Retina (tissue), 1 donor: ENCODE data around the gene PCDH11X.
"Not testable (repeated sequence)": the region's sequence is repeated elsewhere in the genome, so short reads cannot be mapped to it uniquely, and the experiment has no call there.

ENCODE experiments used
- DNase-seq: peaks from one replicate; pipeline ENCODE4 v3.0.0-alpha.2; 2016

The PCDH11X gene, protein sequence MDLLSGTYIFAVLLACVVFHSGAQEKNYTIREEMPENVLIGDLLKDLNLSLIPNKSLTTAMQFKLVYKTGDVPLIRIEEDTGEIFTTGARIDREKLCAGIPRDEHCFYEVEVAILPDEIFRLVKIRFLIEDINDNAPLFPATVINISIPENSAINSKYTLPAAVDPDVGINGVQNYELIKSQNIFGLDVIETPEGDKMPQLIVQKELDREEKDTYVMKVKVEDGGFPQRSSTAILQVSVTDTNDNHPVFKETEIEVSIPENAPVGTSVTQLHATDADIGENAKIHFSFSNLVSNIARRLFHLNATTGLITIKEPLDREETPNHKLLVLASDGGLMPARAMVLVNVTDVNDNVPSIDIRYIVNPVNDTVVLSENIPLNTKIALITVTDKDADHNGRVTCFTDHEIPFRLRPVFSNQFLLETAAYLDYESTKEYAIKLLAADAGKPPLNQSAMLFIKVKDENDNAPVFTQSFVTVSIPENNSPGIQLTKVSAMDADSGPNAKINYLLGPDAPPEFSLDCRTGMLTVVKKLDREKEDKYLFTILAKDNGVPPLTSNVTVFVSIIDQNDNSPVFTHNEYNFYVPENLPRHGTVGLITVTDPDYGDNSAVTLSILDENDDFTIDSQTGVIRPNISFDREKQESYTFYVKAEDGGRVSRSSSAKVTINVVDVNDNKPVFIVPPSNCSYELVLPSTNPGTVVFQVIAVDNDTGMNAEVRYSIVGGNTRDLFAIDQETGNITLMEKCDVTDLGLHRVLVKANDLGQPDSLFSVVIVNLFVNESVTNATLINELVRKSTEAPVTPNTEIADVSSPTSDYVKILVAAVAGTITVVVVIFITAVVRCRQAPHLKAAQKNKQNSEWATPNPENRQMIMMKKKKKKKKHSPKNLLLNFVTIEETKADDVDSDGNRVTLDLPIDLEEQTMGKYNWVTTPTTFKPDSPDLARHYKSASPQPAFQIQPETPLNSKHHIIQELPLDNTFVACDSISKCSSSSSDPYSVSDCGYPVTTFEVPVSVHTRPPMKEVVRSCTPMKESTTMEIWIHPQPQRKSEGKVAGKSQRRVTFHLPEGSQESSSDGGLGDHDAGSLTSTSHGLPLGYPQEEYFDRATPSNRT (N-terminal part only)

DNA sequence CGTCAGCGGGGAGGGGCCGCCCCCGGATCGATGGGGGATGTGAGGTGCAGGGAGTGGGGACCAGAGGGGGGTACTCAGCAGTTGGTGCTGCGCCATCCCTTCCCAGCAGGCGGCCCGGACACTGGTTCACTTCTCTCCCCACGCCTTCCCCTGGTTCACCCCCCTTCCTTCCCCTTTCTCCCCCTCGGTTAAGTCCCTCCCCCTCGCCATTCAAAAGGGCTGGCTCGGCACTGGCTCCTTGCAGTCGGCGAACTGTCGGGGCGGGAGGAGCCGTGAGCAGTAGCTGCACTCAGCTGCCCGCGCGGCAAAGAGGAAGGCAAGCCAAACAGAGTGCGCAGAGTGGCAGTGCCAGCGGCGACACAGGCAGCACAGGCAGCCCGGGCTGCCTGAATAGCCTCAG is at the start of gene PCDH11X:
Gene PCDH11X (plus strand): TSS at position 241 of the 400 bp plus-strand sequence. CDS start 56,130 bp downstream, outside the sequence.
- peak; percentile 70 for DNase-seq

DNA sequence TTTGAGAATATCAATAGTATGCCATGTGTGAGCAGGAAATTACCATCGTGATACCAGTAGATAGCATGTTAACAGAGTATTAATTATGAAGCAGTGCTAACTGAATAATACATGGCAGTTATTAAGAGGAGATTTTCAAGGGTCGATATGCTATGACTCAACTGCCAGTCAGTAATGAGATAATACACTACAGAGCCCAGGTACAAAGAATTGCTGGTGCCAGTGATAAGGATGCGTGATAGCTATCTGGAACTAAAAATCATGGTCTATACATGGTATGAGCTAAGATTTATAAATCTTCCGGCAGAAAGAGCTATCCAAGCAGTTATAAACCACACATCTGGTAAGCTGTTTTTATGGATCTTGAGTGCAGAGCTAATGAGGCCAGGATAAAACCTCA is 31.7 kb upstream of the PCDH11X start:
- not testable (repeated sequence) for DNase-seq

DNA sequence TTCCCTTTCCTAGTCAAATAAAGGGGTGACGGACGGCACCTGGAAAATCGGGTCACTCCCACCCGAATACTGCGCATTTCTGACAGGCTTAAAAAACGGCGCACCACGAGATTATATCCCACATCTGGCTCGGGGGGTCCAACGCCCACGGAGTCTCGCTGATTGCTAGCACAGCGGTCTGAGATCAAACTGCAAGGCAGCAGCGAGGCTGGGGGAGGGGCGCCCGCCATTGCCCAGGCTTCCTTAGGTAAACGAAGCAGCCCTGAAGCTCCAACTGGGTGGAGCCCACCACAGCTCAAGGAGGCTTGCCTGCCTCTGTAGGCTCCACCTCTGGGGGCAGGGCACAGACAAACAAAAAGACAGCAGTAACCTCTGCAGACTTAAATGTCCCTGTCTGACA is 26.2 kb upstream of the PCDH11X start:
- not testable (repeated sequence) for DNase-seq

DNA sequence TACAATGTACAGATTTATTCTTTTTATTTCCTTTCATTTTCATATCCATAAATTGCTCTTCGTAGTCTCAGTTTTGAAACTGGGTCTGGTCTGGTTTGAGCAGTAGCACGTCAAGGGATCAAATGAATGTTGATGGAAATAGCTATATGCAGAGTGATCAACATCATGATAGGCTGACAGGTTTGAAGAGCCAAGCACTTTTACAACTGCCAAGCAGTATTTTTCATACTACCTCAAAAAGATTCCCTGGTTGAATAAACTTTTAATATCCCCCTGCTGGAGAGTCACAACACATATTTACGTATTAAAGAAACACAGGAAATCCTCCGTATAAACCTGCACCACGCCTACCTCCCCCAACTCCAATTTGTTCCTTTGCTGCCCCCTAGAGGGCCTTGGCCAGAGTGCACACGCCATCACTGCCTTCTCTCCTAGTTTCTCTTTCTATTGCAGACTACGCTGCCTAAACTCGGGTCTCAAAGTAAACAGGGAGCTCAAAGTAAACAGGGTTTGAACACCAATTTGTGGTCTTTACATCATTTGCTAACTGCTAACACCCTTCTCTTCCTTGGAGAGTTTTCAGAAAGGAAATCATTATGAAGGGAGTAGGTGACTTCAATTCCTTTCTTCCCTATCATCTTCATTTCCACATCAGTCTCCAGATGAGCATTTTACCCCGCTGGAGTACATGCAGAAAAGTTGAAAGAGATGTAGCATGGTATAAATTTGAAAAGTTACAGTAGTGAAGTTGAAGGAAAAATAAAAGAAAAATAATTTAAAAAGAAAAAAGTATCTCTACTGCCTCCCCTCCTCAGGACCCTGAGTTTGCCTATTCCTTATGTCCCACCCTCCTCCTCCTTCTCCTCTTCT is 8.3 kb upstream of the PCDH11X start:
- not testable (repeated sequence) for DNase-seq

DNA sequence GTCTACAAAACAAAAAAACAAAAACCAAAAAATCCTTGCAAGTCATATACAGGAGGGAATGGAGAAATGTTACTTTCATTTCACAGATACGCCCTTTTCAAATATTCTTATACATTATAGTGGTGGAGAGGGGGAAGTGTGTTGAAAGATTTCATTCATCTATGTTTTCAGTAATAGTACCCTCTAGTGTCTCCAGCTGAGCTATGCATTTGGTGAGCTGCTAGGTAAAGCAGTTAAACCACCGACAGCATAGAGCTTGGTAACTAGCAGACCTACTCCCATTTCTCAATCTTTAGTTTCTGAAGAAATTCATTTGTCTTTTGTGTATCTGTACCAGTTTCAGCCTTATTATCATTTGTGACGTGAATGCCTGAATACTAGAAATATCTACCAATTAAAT is 5.2 kb upstream of the PCDH11X start:
- not testable (repeated sequence) for DNase-seq

DNA sequence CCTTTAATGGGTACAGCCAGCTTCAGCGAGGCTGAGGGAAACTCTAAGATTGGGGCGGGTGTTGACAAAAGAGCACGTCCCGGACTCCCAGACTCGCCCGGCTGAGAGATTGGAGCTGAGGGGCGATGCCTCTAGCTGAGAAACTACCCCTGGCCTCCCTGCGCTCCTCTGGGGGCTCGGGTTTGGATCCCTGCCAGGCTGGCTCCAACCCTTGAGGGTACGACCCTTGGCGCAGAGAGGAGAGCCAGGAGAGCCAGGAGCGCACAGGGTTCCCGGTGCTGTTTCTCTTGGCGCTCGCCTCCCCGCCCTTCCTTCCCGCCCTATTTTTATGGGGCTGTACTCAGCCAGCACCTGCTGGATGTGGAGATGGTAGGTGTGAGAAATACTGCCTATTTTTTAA is 833 bp downstream of the PCDH11X start:
- peak; percentile 43 for DNase-seq

DNA sequence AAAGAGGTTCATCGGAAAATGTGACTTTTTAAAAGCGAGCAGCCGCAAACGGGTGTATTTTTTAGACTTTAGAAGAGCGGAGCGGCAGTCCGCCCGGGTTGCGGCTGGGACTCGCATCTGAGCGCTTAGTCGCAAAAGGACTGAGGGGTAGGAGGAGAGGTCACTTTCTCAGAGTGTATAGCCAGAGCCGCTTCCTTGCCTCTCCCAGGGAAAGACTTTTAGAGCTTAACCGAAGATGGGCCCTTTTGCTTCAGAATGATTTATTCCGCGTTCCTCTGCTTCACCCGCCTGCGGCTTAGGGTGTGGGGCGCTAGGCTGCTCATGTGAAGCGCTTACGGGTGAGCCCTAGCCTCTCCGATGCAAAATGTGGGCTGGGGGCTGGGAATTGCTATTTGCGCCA is 1.5 kb downstream of the PCDH11X start:
- peak; percentile 58 for DNase-seq

DNA sequence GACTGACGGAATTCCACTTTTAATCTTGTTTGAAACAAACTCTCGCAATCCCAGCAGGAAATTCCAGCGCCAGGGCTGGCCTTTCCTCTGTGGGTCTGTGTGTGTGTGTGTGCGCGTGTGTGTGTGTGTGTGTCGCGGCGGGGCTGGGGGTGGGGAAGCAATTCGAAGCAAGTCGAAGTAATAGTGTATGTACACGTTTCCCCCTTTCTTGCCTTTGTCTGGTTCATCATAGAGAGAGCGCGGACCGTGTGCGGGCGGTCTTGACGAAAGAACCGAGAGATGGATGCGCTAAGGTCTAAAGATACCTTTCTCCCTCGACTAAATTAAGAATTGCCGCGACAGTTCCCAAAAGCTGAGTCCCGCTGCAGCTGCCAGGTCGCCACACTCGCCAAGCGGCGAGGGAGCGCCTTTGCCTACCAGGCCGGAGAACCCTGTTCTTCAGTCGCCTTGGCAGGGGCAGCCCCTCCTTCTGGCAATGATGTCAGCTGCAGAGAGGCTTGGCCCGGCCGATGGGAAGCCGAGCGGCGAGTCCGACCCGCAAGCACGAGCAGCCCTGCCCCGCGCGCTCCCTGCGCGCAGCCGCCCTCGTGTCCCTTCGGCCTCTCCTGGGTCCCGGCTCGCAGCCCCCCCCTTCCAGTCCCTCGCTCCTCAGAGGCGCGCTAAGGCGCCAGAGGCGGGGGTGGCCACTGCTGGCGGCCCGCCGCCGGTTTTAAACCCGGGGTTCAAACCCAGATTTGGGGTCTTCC is 2.6 kb downstream of the PCDH11X start:
- DNase-seq = peak; percentile 77

DNA sequence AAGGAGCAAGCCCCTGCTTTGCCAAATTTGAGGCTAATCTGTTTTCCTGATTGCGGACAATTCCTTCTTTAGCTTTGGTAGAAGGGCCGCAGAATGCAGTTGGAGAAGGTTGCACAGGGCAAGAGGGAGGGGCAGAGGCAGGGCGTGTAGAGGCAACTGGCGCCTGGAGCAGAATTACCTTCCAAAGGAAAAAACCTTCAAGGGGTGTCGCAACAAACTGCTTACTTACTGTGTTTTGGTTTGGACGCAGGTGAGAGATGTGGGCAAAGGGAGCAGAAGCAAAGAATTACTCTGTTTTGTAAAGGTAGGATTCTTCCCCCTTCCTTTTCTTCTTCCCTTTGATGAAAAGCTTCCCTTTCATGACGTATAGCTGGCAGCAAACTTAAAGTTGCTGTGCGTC is 3.6 kb downstream of the PCDH11X start:
- not testable (repeated sequence) for DNase-seq

DNA sequence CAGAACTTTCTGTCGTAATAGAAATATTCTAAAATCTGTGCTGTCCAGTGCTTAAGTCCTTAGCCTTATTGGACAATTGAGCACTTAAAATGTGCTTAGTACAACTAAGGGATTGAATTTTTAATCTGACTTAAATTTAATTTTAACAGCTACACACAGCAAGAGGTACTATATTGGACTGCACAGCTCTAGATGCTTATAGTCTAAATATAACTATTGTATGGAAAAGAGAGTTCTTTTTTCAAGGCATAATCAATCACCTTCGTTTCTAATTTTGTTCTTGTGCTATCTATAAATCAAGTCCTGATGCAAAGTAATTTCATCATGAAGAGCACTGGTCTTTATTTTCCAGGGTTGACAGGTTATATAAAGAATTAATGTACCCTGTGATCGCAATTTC is 38.4 kb downstream of the PCDH11X start:
- DNase-seq = not testable (repeated sequence)

DNA sequence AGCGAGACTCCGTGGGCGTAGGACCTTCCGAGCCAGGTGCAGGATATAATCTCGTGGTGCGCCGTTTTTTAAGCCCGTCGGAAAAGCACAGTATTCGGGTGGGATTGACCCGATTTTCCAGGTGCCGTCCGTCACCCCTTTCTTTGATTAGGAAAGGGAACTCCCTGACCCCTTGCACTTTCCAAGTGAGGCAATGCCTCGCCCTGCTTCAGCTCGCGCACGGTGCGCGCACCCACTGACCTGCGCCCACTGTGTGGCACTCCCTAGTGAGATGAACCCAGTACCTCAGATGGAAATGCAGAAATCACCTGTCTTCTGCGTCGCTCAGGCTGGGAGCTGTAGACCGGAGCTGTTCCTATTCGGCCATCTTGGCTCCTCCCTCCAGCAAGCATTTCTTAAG is 46.1 kb downstream of the PCDH11X start:
- DNase-seq = not testable (repeated sequence)
